GM12878 (cell line): ENCODE data around the gene UPK1B. TPM values are rescaled to one million over a fixed set of nuclear protein-coding genes. Genes with fewer than 3 reads are reported as not detected.

ENCODE experiments used
- ATAC-seq: fragments of 200-7000 bp; cut with Tn5 transposase; 3 replicates; pipeline ENCODE4 v1.9.1; 2020; ENCODE audit warnings: mild to moderate bottlenecking, moderate library complexity
- BruUV-seq: library from RNA; stranded (reverse); fragments of 400-500 nt; replicated peaks from 2 replicates; lab custom pipeline; 2021; lab: Mats Ljungman, UMichigan
- CTCF ChIA-PET: fragments of 300-600 bp; sonication (Branson Sonifier 250); formaldehyde crosslinking; extraction: SDS; loops from one replicate; lab custom pipeline; 2021; ENCODE audit warnings: inconsistent platforms; lab: Yijun Ruan, JAX
- POLR2A ChIA-PET: fragments of 350-600 bp; formaldehyde crosslinking; extraction: SDS; loops from one replicate; lab custom pipeline; 2021; ENCODE audit warnings: inconsistent platforms; lab: Charles Lee
- RAD21 ChIA-PET: fragments of 300-600 bp; sonication (Branson Sonifier 250); formaldehyde crosslinking; loops from one replicate; lab custom pipeline; 2023; ENCODE audit warnings: antibody characterized with exemption; ENCODE audit not compliant: unreplicated experiment; lab: Charles Lee
- SMC1A ChIA-PET: fragments of 300-600 bp; sonication (Branson Sonifier 250); formaldehyde crosslinking; loops from one replicate; lab custom pipeline; 2023; ENCODE audit not compliant: unreplicated experiment, uncharacterized antibody; lab: Charles Lee
- DNase-seq: peaks from one replicate; pipeline ENCODE4 v3.0.0-alpha.2; 2011; ENCODE audit warnings: low read depth, low spot score
- FAIRE-seq: peaks from 3 replicates; lab custom pipeline; 2011; peaks lifted over from hg19 to GRCh38; lab: Jason Lieb, UNC
- H2AFZ ChIP-seq: 2 replicates; pipeline ENCODE4 v1.6.0; 2011; ENCODE audit warnings: low read depth, low read length, control low read depth; ENCODE audit not compliant: control insufficient read depth
- H3K27ac ChIP-seq: 2 replicates; pipeline ENCODE4 v1.5.1; 2011; ENCODE audit warnings: control low read depth; ENCODE audit not compliant: control insufficient read depth, insufficient read depth
- H3K27me3 ChIP-seq, 2 experiments: replicated peaks in 1 of 2; 2 replicates each; pipeline versions ENCODE4 v1.6.0 to v1.6.1; 2011; ENCODE audit warnings: low read length in 1 of 2; ENCODE audit not compliant: control insufficient read depth in 2 of 2, insufficient read depth in 2 of 2
- H3K36me3 ChIP-seq, 2 experiments: 2 replicates each; pipeline ENCODE4 v1.5.1; 2011; ENCODE audit warnings: low read length in 1 of 2; ENCODE audit not compliant: control insufficient read depth in 2 of 2, insufficient read depth in 2 of 2
- H3K4me1 ChIP-seq: 2 replicates; pipeline ENCODE4 v1.6.1; 2011; ENCODE audit warnings: mild to moderate bottlenecking, low read length, moderate library complexity, mixed read lengths; ENCODE audit not compliant: control insufficient read depth, insufficient read depth
- H3K4me2 ChIP-seq: 2 replicates; pipeline ENCODE4 v1.6.0; 2011; ENCODE audit warnings: control low read depth; ENCODE audit not compliant: control insufficient read depth, insufficient read depth
- H3K4me3 ChIP-seq: fragments of 200-600 bp; sonication (generic); 2 replicates; pipeline ENCODE4 v1.5.1; 2016
- H3K79me2 ChIP-seq: 2 replicates; pipeline ENCODE4 v1.6.0; 2011; ENCODE audit warnings: low read length; ENCODE audit not compliant: control insufficient read depth, insufficient read depth
- H3K9ac ChIP-seq: 2 replicates; pipeline ENCODE4 v1.8.0; 2011; ENCODE audit warnings: low read length, control low read depth, mixed read lengths; ENCODE audit not compliant: control insufficient read depth, insufficient read depth
- H3K9me3 ChIP-seq: replicated peaks from 3 replicates; pipeline ENCODE4 v1.5.1; 2011; ENCODE audit warnings: mild to moderate bottlenecking, low read length; ENCODE audit not compliant: control insufficient read depth, insufficient read depth
- H4K20me1 ChIP-seq: 2 replicates; pipeline ENCODE4 v1.6.0; 2011; ENCODE audit not compliant: control insufficient read depth, insufficient read depth
- ATF7 ChIP-seq: fragments of 450-650 bp; IDR thresholded peaks from 2 replicates; pipeline ENCODE4 v1.6.1; 2016; ENCODE audit warnings: low read depth, mild to moderate bottlenecking
- CEBPZ ChIP-seq: fragments of 150-350 bp; IDR thresholded peaks from 2 replicates; pipeline ENCODE4 v1.6.1; 2016; ENCODE audit warnings: low read depth, low read length
- CREM ChIP-seq: IDR thresholded peaks from 2 replicates; pipeline ENCODE4 v1.6.1; 2014; ENCODE audit warnings: antibody characterized with exemption, low read depth
- GATAD2B ChIP-seq: fragments of 450-650 bp; conservative IDR thresholded peaks from 2 replicates; pipeline ENCODE4 v1.6.1; 2017; ENCODE audit warnings: low read depth, mild to moderate bottlenecking, moderate library complexity
- IKZF1 ChIP-seq: fragments of 450-650 bp; conservative IDR thresholded peaks from 2 replicates; pipeline ENCODE4 v1.6.1; 2017; ENCODE audit warnings: antibody characterized with exemption, mild to moderate bottlenecking
- MEF2B ChIP-seq: fragments of 450-650 bp; IDR thresholded peaks from 2 replicates; pipeline ENCODE4 v1.6.1; 2018; ENCODE audit warnings: mild to moderate bottlenecking, moderate library complexity; ENCODE audit not compliant: partially characterized antibody, poor library complexity, severe bottlenecking
- NKRF ChIP-seq: fragments of 450-650 bp; conservative IDR thresholded peaks from 2 replicates; pipeline ENCODE4 v1.6.1; 2017; ENCODE audit warnings: mild to moderate bottlenecking, moderate library complexity
- NRF1 ChIP-seq: conservative IDR thresholded peaks from 2 replicates; pipeline ENCODE4 v1.6.1; 2011; ENCODE audit warnings: mild to moderate bottlenecking, low read depth, low read length, improper control_type of control experiment
- ZZZ3 ChIP-seq: IDR thresholded peaks from 2 replicates; pipeline ENCODE4 v1.6.1; 2011; ENCODE audit warnings: low read depth; ENCODE audit not compliant: control insufficient read depth, insufficient read length
- WGBS: methylation state at CpG from one replicate; pipeline ENCODE4 v1.1.6; 2016; ENCODE audit warnings: low lambda C conversion rate; ENCODE audit not compliant: insufficient replicate concordance, insufficient coverage; ENCODE audit errors: missing lambda C conversion rate; 5-methylcytosine and 5-hydroxymethylcytosine counted together
- in situ Hi-C: fragments of 300-500 bp; cut with MboI; formaldehyde crosslinking; loops from 9 replicates; pipeline ENCODE4 v1.14.3; 2018; ENCODE audit warnings: mixed read lengths
- intact Hi-C: fragments of 100-400 bp; cut with micrococcal nuclease; formaldehyde crosslinking; loops from one replicate; pipeline ENCODE4 v1.14.2; 2022; ENCODE audit not compliant: unreplicated experiment
- polyA plus RNA-seq, 11 experiments: library from polyadenylated mRNA; depleted of rRNA in 4 of 11; unstranded in 6 of 11; stranded (reverse) in 5 of 11; fragments of >200 nt; fragmentation: Nextera tagmentation in 4 of 11; fragmentation: Illumina TruSeq in 1 of 11; extraction: Ambion mirVana in 4 of 11; extraction: Trizol in 1 of 11; gene quantifications; 1 replicate in 1 of 11; 2 replicates in 10 of 11; pipeline versions ENCODE4 v1.2.1 to v1.2.3, GENCODE V29; 2011 to 2016; ENCODE audit warnings: inconsistent platforms in 2 of 11, missing spikeins in 2 of 11, low read depth in 1 of 11
- total RNA-seq, 4 experiments: library from RNA; depleted of rRNA in 3 of 4; stranded (reverse); fragments of >200 nt in 3 of 4; fragmentation: Illumina TruSeq in 1 of 4; extraction: Trizol in 1 of 4; gene quantifications; 2 replicates each; pipeline versions ENCODE4 v1.2.1 to v1.2.3, GENCODE V29; 2013 to 2021

Gene UPK1B
- total and polyA plus RNA-seq, 10 of the 15 experiments (the other 5 are each of a cell fraction or from before 2014, with no cell fraction given), result not detected

- Histone ChIP-seq H3K9ac (no peak overlapping the region), H2AFZ (no peak overlapping the region), H4K20me1 (no peaks in the 10 kb centered on the region), H3K4me1 (no peaks in the 10 kb centered on the region), H3K27ac (no peak overlapping the region), H3K9me3 (no peaks in the 10 kb centered on the region), H3K4me3 (no peak overlapping the region), H3K27me3 (no peaks in the 10 kb centered on the region), H3K4me2 (no peak overlapping the region), H3K36me3 (no peaks in the 10 kb centered on the region), H3K79me2 (no peaks in the 10 kb centered on the region)
- ChIA-PET POLR2A (interaction anchor here (0.6 kb wide), 1 partner anchor 113 kb away, joined by 4 read pairs; no protein-coding TSS in a partner anchor), CTCF (interaction anchor here (1.0 kb wide), 2 partner anchors 93 to 532 kb away, joined by 4 to 6 read pairs; partner anchors contain the start of gene B4GALT4), RAD21 (interaction anchor here (0.8 kb wide), 1 partner anchor 93 kb away, joined by 3 read pairs; no protein-coding TSS in a partner anchor), SMC1A (interaction anchor here (0.7 to 1.5 kb wide), 2 partner anchors 93 to 203 kb away, joined by 3 to 6 read pairs; no protein-coding TSS in a partner anchor)
- BruUV-seq, result no TSS peak
- WGBS, result 33% methylated on average over 2 of the region's 2 CpGs
- no peak for DNase-seq
- intact Hi-C loops (loop anchor here (5.0 kb wide), 1 partner anchor 204 kb away; no protein-coding TSS in a partner anchor), in situ Hi-C loops (loop anchor here (10.0 kb wide), 1 partner anchor 536 kb away; no protein-coding TSS in a partner anchor)
- FAIRE-seq, result no peak
- ATAC-seq, result no peak
- TF ChIP-seq CEBPZ (no peak), CREM (no peak), NKRF (no peak), MEF2B (no peak), GATAD2B (no peak), ATF7 (no peak), NRF1 (no peak), ZZZ3 (no peak), IKZF1 (no peak)
Measured at GRCh38 chr3:119148493-119149180, 24.8 kb upstream of the UPK1B start.
